Gastroesophageal sphincter (tissue), 4 donors: Measurements from ENCODE around the gene ING5. TPM values are rescaled to one million over a fixed set of nuclear protein-coding genes. Genes with fewer than 3 reads are reported as not detected.

Experiments used
- ATAC-seq: fragments of 150-250 bp; one replicate; pipeline ENCODE4 v1.9.1; 2016; ENCODE audit warnings: mild to moderate bottlenecking, moderate library complexity
- H3K27ac ChIP-seq, 4 donors: fragments of 200-600 bp; sonication (generic) in 3 of 4; 1 replicate in 3 of 4; 2 replicates in 1 of 4; pipeline ENCODE4 v1.5.1; 2016 to 2019
- H3K27me3 ChIP-seq: fragments of 200-600 bp; sonication (generic); one replicate; pipeline ENCODE4 v1.5.1; 2019
- H3K36me3 ChIP-seq, 2 donors: fragments of 200-600 bp; sonication (generic); one replicate each; pipeline ENCODE4 v1.5.1; 2019; ENCODE audit warnings: control low read depth in 1 of 2
- H3K4me1 ChIP-seq, 3 donors: fragments of 200-600 bp; sonication (generic); 1 replicate in 2 of 3; 2 replicates in 1 of 3; pipeline ENCODE4 v1.5.1; 2016 to 2019; ENCODE audit warnings: control low read depth in 2 of 3
- H3K4me3 ChIP-seq, 2 donors: fragments of 200-600 bp; sonication (generic); one replicate each; pipeline ENCODE4 v1.5.1; 2019; ENCODE audit warnings: mild to moderate bottlenecking in 1 of 2, moderate library complexity in 1 of 2
- H3K9me3 ChIP-seq, 3 donors: fragments of 200-600 bp; sonication (generic); one replicate each; pipeline ENCODE4 v1.5.1; 2017 to 2019; ENCODE audit warnings: control low read depth in 2 of 3
- CTCF ChIP-seq, 4 experiments: fragments of 200-600 bp in 2 of 4; fragments of 450-650 bp in 2 of 4; sonication (generic) in 1 of 4; IDR thresholded peaks; one replicate each; pipeline ENCODE4 v1.5.1; 2017 to 2019; ENCODE audit warnings: antibody characterized with exemption in 4 of 4, mild to moderate bottlenecking in 2 of 4, moderate library complexity in 2 of 4
- EP300 ChIP-seq: sonication (generic); formaldehyde crosslinking; IDR thresholded peaks from one replicate; pipeline ENCODE4 v1.6.1; 2017; ENCODE audit warnings: antibody characterized with exemption, mild to moderate bottlenecking
- POLR2A ChIP-seq, 2 donors: fragments of 450-650 bp; IDR thresholded peaks; one replicate each; pipeline ENCODE4 v1.6.1; 2017; ENCODE audit warnings: antibody characterized with exemption in 2 of 2, mild to moderate bottlenecking in 2 of 2, moderate library complexity in 1 of 2
- POLR2AphosphoS5 ChIP-seq: sonication (generic); formaldehyde crosslinking; IDR thresholded peaks from one replicate; pipeline ENCODE4 v1.6.1; 2017; ENCODE audit warnings: antibody characterized with exemption
- WGBS, 2 donors: methylation state at CpG; one replicate each; pipeline ENCODE4 v1.1.5; 2018; ENCODE audit warnings: low coverage in 1 of 2; 5-methylcytosine and 5-hydroxymethylcytosine counted together
- total RNA-seq, 4 donors: library from RNA; depleted of rRNA; stranded (reverse); fragments of >200 nt; gene quantifications; one replicate each; pipeline ENCODE4 v1.1.0, GENCODE V29; 2016

ING5 gene
- total RNA-seq, 4 donors from 2014 or later, result 18.0 to 46.7 (median 35.5) TPM

GRCh38 chr2:241672243-241673188 is 29.3 kb upstream of the ING5 start:
- H3K27me3 ChIP-seq, result no peaks in the 10 kb centered on the region
- H3K36me3 ChIP-seq, result peaks cover 0 to 88% of the 10 kb centered on the region in 2 donors
- no peaks in the 10 kb centered on the region for H3K9me3 ChIP-seq
- H3K4me1 ChIP-seq, result no peaks in the 10 kb centered on the region
- ATAC-seq, result no peak
- no peak overlapping the region for H3K27ac ChIP-seq
- TF ChIP-seq CTCF (IDR thresholded peaks at IDR 0.05) (no peak), POLR2A (IDR thresholded peaks at IDR 0.05) (no peak), EP300 (no peak), POLR2AphosphoS5 (no peak)
- no peak overlapping the region for H3K4me3 ChIP-seq
- WGBS, 2 donors, result 80% methylated on average over 1 of the region's 42 CpGs; no CpG with 5 or more reads in 1 of the 2 donors

- peaks cover 0 to 88% of the 10 kb centered on the region in 2 donors for H3K36me3 ChIP-seq
- H3K4me1 ChIP-seq, result no peaks in the 10 kb centered on the region
- 75 to 90% methylated on average over 2 to 4 of the region's 18 CpGs for WGBS, 2 donors
- no peaks in the 10 kb centered on the region for H3K9me3 ChIP-seq
- H3K27ac ChIP-seq, result no peak overlapping the region
- TF ChIP-seq POLR2AphosphoS5 (no peak), CTCF (IDR thresholded peaks at IDR 0.05) (no peak), EP300 (no peak), POLR2A (IDR thresholded peaks at IDR 0.05) (no peak)
- ATAC-seq, result no peak
- H3K4me3 ChIP-seq, result no peak overlapping the region
- no peaks in the 10 kb centered on the region for H3K27me3 ChIP-seq
Measured at GRCh38 chr2:241673189-241673663, 28.6 kb upstream of the ING5 start.

GRCh38 chr2:241673797-241674725 is 27.8 kb upstream of the ING5 start:
- Histone ChIP-seq H3K9me3 (no peaks in the 10 kb centered on the region), H3K36me3 (peaks cover 0 to 88% of the 10 kb centered on the region in 2 donors), H3K4me1 (no peaks in the 10 kb centered on the region), H3K4me3 (no peak overlapping the region), H3K27me3 (no peaks in the 10 kb centered on the region), H3K27ac (no peak overlapping the region)
- ATAC-seq, result no peak
- 65 to 83% methylated on average over 7 of the region's 21 CpGs for WGBS, 2 donors
- no peak for TF ChIP-seq POLR2AphosphoS5
- TF ChIP-seq POLR2A (IDR thresholded peaks at IDR 0.05), result no peak
- no peak for TF ChIP-seq EP300
- no peak for TF ChIP-seq CTCF (IDR thresholded peaks at IDR 0.05)

GRCh38 chr2:241675885-241676284 is 26.0 kb upstream of the ING5 start:
- peaks cover 0 to 4% (median 2%) of the 10 kb centered on the region in 3 donors for H3K4me1 ChIP-seq
- no peak overlapping the region for H3K4me3 ChIP-seq
- no peaks in the 10 kb centered on the region for H3K9me3 ChIP-seq
- no peak for ATAC-seq
- WGBS, 2 donors, result 100% methylated on average over 1 of the region's 17 CpGs; no CpG with 5 or more reads in 1 of the 2 donors
- H3K27ac ChIP-seq, result no peak overlapping the region
- TF ChIP-seq EP300 (no peak), POLR2AphosphoS5 (no peak), POLR2A (IDR thresholded peaks at IDR 0.05) (no peak), CTCF (IDR thresholded peaks at IDR 0.05) (no peak)
- no peaks in the 10 kb centered on the region for H3K27me3 ChIP-seq
- H3K36me3 ChIP-seq, result peaks cover 0 to 86% of the 10 kb centered on the region in 2 donors
